ENCODE measurements around the gene FLII. TPM values are rescaled to one million over a fixed set of nuclear protein-coding genes. Genes with fewer than 3 reads are reported as not detected.

The FLII gene
- total and polyA plus RNA-seq, 2 of the 13 experiments (the other 11 are each of a cell fraction or from before 2014, with no cell fraction given): 130 to 303 TPM

GRCh38 chr17:18201108-18201507 lies 57.4 kb downstream of the FLII start:
- no peak overlapping the region for H3K9ac ChIP-seq (ENCODE audit: insufficient read depth, low read depth, low read length)
- TF ChIP-seq NFKB2 (CRISPR knock-in tag; IDR thresholded peaks at IDR 0.05; ENCODE audit: borderline replicate concordance) (no peak), HDAC2 (CRISPR knock-in tag; IDR thresholded peaks at IDR 0.05) (no peak), DZIP1 (CRISPR knock-in tag; IDR thresholded peaks at IDR 0.05) (no peak), RBAK (CRISPR knock-in tag; IDR thresholded peaks at IDR 0.05) (no peak), TRIM22 (IDR thresholded peaks at IDR 0.05) (no peak), ZNF280B (CRISPR knock-in tag; IDR thresholded peaks at IDR 0.05; ENCODE audit: borderline replicate concordance) (no peak), TFAP4 (IDR thresholded peaks at IDR 0.05; ENCODE audit: borderline replicate concordance, low read depth) (no peak), GFI1 (CRISPR knock-in tag; IDR thresholded peaks at IDR 0.05; ENCODE audit: borderline replicate concordance) (no peak), ZNF816 (CRISPR knock-in tag; IDR thresholded peaks at IDR 0.05; ENCODE audit: borderline replicate concordance) (no peak), ZNF562 (CRISPR knock-in tag; IDR thresholded peaks at IDR 0.05; ENCODE audit: borderline replicate concordance) (no peak), HNRNPL (IDR thresholded peaks at IDR 0.05; ENCODE audit: low read depth, low read length) (no peak), ZNF790 (CRISPR knock-in tag; IDR thresholded peaks at IDR 0.05; ENCODE audit: borderline replicate concordance) (no peak)
- ChIA-PET CTCF (ENCODE audit: low intra/inter-chr PET ratio, low total read pairs) (no interaction called here), POLR2A (interaction anchor here (1.6 kb wide), 1 partner anchor 18 kb away, joined by 7 read pairs; the partner anchor contains the start of gene ALKBH5)
- WGBS (ENCODE audit: low lambda C conversion rate): 100% methylated on average over 3 of the region's 4 CpGs
- H3K27ac ChIP-seq (ENCODE audit: extremely low read length, insufficient read depth, low read length): no peak overlapping the region
- H3K9me3 ChIP-seq (ENCODE audit: low read length): no peaks in the 10 kb centered on the region
- H3K36me3 ChIP-seq (replicated peaks in 1 of 2; ENCODE audit: control insufficient read depth in 1 of 2, insufficient read depth in 2 of 2, low read length in 2 of 2): peaks cover 49 to 85% of the 10 kb centered on the region in 2 experiments
- peaks cover 30% of the 10 kb centered on the region for H3K4me1 ChIP-seq (ENCODE audit: insufficient read depth, low read length)
- H3K4me3 ChIP-seq (replicated peaks in 1 of 3; ENCODE audit: insufficient read depth in 1 of 3, low read depth in 2 of 3, low read length in 3 of 3): no peak overlapping the region
- ATAC-seq: no peak
- H3K27me3 ChIP-seq (ENCODE audit: control insufficient read depth in 1 of 2, insufficient read depth in 2 of 2, low read length in 2 of 2): no peaks in the 10 kb centered on the region
- no TSS peak for BruUV-seq (replicated peaks)
- intact Hi-C loops (cut with micrococcal nuclease; ENCODE audit: unreplicated experiment): no loop called here
- H2AFZ ChIP-seq (ENCODE audit: low read length): no peak overlapping the region
- DNase-seq (ENCODE audit: low spot score): no peak
- in situ Hi-C loops (cut with HindIII; ENCODE audit: extremely low pct_ligation_motif_present, low pct_unique_long_range_greater_than_20kb): no loop called here
- peaks cover 74% of the 10 kb centered on the region for H3K79me2 ChIP-seq (ENCODE audit: insufficient read depth, low read length)
- no peak overlapping the region for H3K4me2 ChIP-seq (ENCODE audit: low read depth, low read length)
- FAIRE-seq: no peak
- H4K20me1 ChIP-seq (ENCODE audit: insufficient read depth, low read length): peaks cover 68% of the 10 kb centered on the region

Data from HepG2 (cell line).